HCT116 (cell line): ENCODE results near the gene SPSB2. TPM values are rescaled to one million over a fixed set of nuclear protein-coding genes. Genes with fewer than 3 reads are reported as not detected.

Experiments
- ATAC-seq: fragments of 200-7000 bp; cut with Tn5 transposase; 2 replicates; pipeline ENCODE4 v1.9.1; 2020; ENCODE audit warnings: mild to moderate bottlenecking, moderate library complexity
- BruUV-seq: library from RNA; stranded (reverse); fragments of 400-500 nt; replicated peaks from 2 replicates; lab custom pipeline; 2021; lab: Mats Ljungman, UMichigan
- CTCF ChIA-PET: fragments of 300-600 bp; sonication (Branson Sonifier 250); formaldehyde crosslinking; loops from one replicate; lab custom pipeline; 2021; ENCODE audit warnings: antibody characterized with exemption; lab: Charles Lee
- POLR2A ChIA-PET: fragments of 300-600, 350-600 bp; sonication (Branson Sonifier 250); formaldehyde crosslinking; loops from one replicate; lab custom pipeline; 2021; ENCODE audit warnings: antibody characterized with exemption; lab: Charles Lee
- RAD21 ChIA-PET, 2 experiments: fragments of 300-600 bp; sonication (Branson Sonifier 250); formaldehyde crosslinking; loops; one replicate each; lab custom pipeline; 2023; ENCODE audit warnings: low total read pairs in 2 of 2; ENCODE audit not compliant: uncharacterized antibody in 2 of 2, unreplicated experiment in 2 of 2, low non-redundant PET in 1 of 2; lab: Charles Lee
- DNase-seq: peaks from one replicate; pipeline ENCODE4 v3.0.0-alpha.2; 2010; ENCODE audit warnings: low read depth, low spot score
- H2AFZ ChIP-seq: fragments of 200-600 bp; shearing (Covaris generic), sonication (generic); 2 replicates; pipeline ENCODE4 v1.6.1; 2017; ENCODE audit warnings: low read depth, mixed run types, mixed read lengths, antibody characterized with exemption, low read length; ENCODE audit not compliant: poor library complexity, severe bottlenecking
- H3K27ac ChIP-seq: 2 replicates; pipeline ENCODE4 v1.5.1; 2012; ENCODE audit warnings: low read depth, low read length
- H3K27me3 ChIP-seq: fragments of 200-600 bp; sonication (generic); 2 replicates; pipeline ENCODE4 v1.6.1; 2016; ENCODE audit warnings: mixed run types, low read length, mixed read lengths; ENCODE audit not compliant: insufficient read depth
- H3K36me3 ChIP-seq, 2 experiments: fragments of 200-500 bp in 1 of 2; fragments of 200-600 bp in 1 of 2; sonication (Bioruptor generic) in 1 of 2; sonication (generic) in 1 of 2; 2 replicates each; pipeline versions ENCODE4 v1.5.1 to v1.6.1; 2014 to 2016; ENCODE audit warnings: low read length in 2 of 2, inconsistent platforms in 1 of 2, mixed read lengths in 1 of 2, mixed run types in 1 of 2; ENCODE audit not compliant: insufficient read depth in 2 of 2, control insufficient read depth in 1 of 2
- H3K4me1 ChIP-seq, 2 experiments: fragments of 200-600 bp in 1 of 2; sonication (generic) in 1 of 2; 2 replicates each; pipeline versions ENCODE4 v1.5.1 to v1.6.1; 2012 to 2017; ENCODE audit warnings: low read length in 2 of 2, inconsistent platforms in 1 of 2, mild to moderate bottlenecking in 1 of 2, mixed read lengths in 1 of 2, mixed run types in 1 of 2, moderate library complexity in 1 of 2; ENCODE audit not compliant: insufficient read depth in 2 of 2, control insufficient read depth in 1 of 2
- H3K4me2 ChIP-seq: fragments of 200-600 bp; sonication (generic); 2 replicates; pipeline ENCODE4 v1.6.1; 2017; ENCODE audit warnings: mixed run types, low read length, mixed read lengths
- H3K4me3 ChIP-seq, 2 experiments: fragments of 200-600 bp in 1 of 2; sonication (generic) in 1 of 2; replicated peaks in 1 of 2; 2 replicates each; pipeline ENCODE4 v1.5.1; 2011 to 2016; ENCODE audit warnings: low read length in 2 of 2, control low read depth in 1 of 2, low read depth in 1 of 2, mild to moderate bottlenecking in 1 of 2, mixed read lengths in 1 of 2, mixed run types in 1 of 2
- H3K79me2 ChIP-seq: fragments of 200-600 bp; sonication (generic); 2 replicates; pipeline ENCODE4 v1.6.1; 2017; ENCODE audit warnings: mild to moderate bottlenecking, mixed run types, low read length, moderate library complexity, mixed read lengths; ENCODE audit not compliant: insufficient read depth
- H3K9ac ChIP-seq: fragments of 200-600 bp; sonication (generic); 2 replicates; pipeline ENCODE4 v1.6.1; 2016; ENCODE audit warnings: low read length, mixed read lengths
- H3K9me2 ChIP-seq: fragments of 200-600 bp; sonication (generic), shearing (Covaris generic); 2 replicates; pipeline ENCODE4 v1.6.1; 2017; ENCODE audit warnings: mixed run types, mild to moderate bottlenecking, moderate library complexity; ENCODE audit not compliant: insufficient read depth
- H3K9me3 ChIP-seq, 2 experiments: fragments of 200-500 bp in 1 of 2; fragments of 200-600 bp in 1 of 2; sonication (Bioruptor generic) in 1 of 2; sonication (generic) in 1 of 2; 2 replicates each; pipeline ENCODE4 v1.6.1; 2014 to 2017; ENCODE audit warnings: low read length in 2 of 2, mixed read lengths in 2 of 2, inconsistent platforms in 1 of 2, low read depth in 1 of 2, mild to moderate bottlenecking in 1 of 2, mixed run types in 1 of 2, moderate library complexity in 1 of 2; ENCODE audit not compliant: control insufficient read depth in 1 of 2, insufficient read depth in 1 of 2
- H4K20me1 ChIP-seq: fragments of 200-600 bp; sonication (generic), shearing (Covaris generic); 2 replicates; pipeline ENCODE4 v1.6.1; 2017; ENCODE audit warnings: mixed run types, mild to moderate bottlenecking, moderate library complexity; ENCODE audit not compliant: insufficient read depth
- CBX3 ChIP-seq: IDR thresholded peaks from 2 replicates; pipeline ENCODE4 v1.6.1; 2012; ENCODE audit warnings: low read depth
- CEBPB ChIP-seq: IDR thresholded peaks from 2 replicates; pipeline ENCODE4 v1.6.1; 2012; ENCODE audit warnings: low read depth
- CTCF ChIP-seq, 3 experiments: fragments of 200-600 bp in 1 of 3; sonication (generic) in 1 of 3; IDR thresholded peaks in 2 of 3; conservative IDR thresholded peaks in 1 of 3; 2 replicates each; pipeline ENCODE4 v1.5.1; 2012 to 2017; ENCODE audit warnings: low read depth in 2 of 3, low read length in 2 of 3, antibody characterized with exemption in 1 of 3, borderline replicate concordance in 1 of 3, control low read depth in 1 of 3, mild to moderate bottlenecking in 1 of 3, mixed read lengths in 1 of 3, mixed run types in 1 of 3, moderate library complexity in 1 of 3; ENCODE audit not compliant: insufficient read depth in 1 of 3
- EGR1 ChIP-seq: IDR thresholded peaks from 2 replicates; pipeline ENCODE4 v1.6.1; 2012; ENCODE audit warnings: low read depth
- ELF1 ChIP-seq: IDR thresholded peaks from 2 replicates; pipeline ENCODE4 v1.6.1; 2012; ENCODE audit warnings: low read depth, borderline replicate concordance
- EZH2 ChIP-seq: fragments of 200-600 bp; sonication (generic); IDR thresholded peaks from 2 replicates; pipeline ENCODE4 v1.6.1; 2017; ENCODE audit warnings: antibody characterized with exemption, mixed run types
- EZH2phosphoT487 ChIP-seq: fragments of 200-600 bp; IDR thresholded peaks from 2 replicates; pipeline ENCODE4 v1.6.1; 2018; ENCODE audit warnings: antibody characterized with exemption, borderline replicate concordance
- RAD21 ChIP-seq: IDR thresholded peaks from 2 replicates; pipeline ENCODE4 v1.6.1; 2012; ENCODE audit warnings: low read depth, mild to moderate bottlenecking
- REST ChIP-seq: IDR thresholded peaks from 2 replicates; pipeline ENCODE4 v1.6.1; 2012; ENCODE audit warnings: low read depth
- SIN3A ChIP-seq: IDR thresholded peaks from 2 replicates; pipeline ENCODE4 v1.6.1; 2012; ENCODE audit warnings: low read depth
- SP1 ChIP-seq: IDR thresholded peaks from 2 replicates; pipeline ENCODE4 v1.6.1; 2012; ENCODE audit warnings: low read depth
- SRF ChIP-seq: IDR thresholded peaks from 2 replicates; pipeline ENCODE4 v1.6.1; 2012; ENCODE audit warnings: low read depth
- TCF7L2 ChIP-seq: IDR thresholded peaks from 2 replicates; pipeline ENCODE4 v1.7.0; 2011; ENCODE audit warnings: borderline replicate concordance, inconsistent platforms; ENCODE audit not compliant: insufficient read depth, insufficient read length; ENCODE audit errors: extremely low read depth
- YY1 ChIP-seq: IDR thresholded peaks from 2 replicates; pipeline ENCODE4 v1.6.1; 2011; ENCODE audit warnings: low read length, low read depth, moderate library complexity, mild to moderate bottlenecking; ENCODE audit not compliant: insufficient replicate concordance; ENCODE audit errors: extremely low read depth
- ZFX ChIP-seq: fragments of 450-650 bp; IDR thresholded peaks from 2 replicates; pipeline ENCODE4 v1.6.1; 2017
- intact Hi-C: fragments of 100-400 bp; cut with micrococcal nuclease; formaldehyde crosslinking; loops from 2 replicates; pipeline ENCODE4 v1.10.0; 2022
- total RNA-seq: library from RNA; stranded (reverse); gene quantifications from one replicate; pipeline ENCODE4 v1.2.1, GENCODE V29; 2021; ENCODE audit not compliant: unreplicated experiment
- TF ChIP-seq, protein P1 (sequence below): IDR thresholded peaks from 2 replicates; pipeline ENCODE4 v1.6.1; 2012
- TF ChIP-seq, protein P2 (sequence below): IDR thresholded peaks from 2 replicates; pipeline ENCODE4 v1.6.1; 2011; ENCODE audit warnings: mild to moderate bottlenecking, low read length, moderate library complexity; ENCODE audit not compliant: insufficient replicate concordance; ENCODE audit errors: extremely low read depth

SPSB2 gene
- total RNA-seq, 1 experiment from 2014 or later: 10.0 TPM

DNA sequence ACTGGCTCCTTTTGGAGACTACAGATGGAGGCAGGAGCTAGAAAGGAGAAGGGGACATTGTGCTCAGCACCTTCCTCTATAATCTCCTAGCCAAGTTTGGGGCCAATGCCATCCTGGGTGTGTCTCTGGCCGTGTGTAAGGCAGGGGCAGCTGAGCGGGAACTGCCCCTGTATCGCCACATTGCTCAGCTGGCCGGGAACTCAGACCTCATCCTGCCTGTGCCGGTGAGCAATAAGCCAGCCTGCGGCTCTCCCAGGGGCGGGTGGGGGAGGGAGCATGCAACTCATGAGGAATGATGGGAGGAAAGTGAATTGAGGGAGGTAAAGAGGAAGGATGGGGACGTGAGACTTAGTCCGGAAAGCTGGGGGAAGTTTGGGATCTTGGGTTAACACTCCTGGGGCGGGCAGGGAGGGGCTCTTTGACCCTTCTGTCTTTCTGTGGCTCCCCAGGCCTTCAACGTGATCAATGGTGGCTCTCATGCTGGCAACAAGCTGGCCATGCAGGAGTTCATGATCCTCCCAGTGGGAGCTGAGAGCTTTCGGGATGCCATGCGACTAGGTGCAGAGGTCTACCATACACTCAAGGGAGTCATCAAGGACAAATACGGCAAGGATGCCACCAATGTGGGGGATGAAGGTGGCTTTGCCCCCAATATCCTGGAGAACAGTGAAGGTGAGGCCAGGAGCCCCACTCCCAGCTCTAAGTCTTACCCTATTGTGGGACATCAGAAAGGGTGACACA lies 44.6 kb upstream of the SPSB2 start:
- H2AFZ ChIP-seq: no peak overlapping the region
- TF ChIP-seq CEBPB (no peak), CBX3 (no peak), SIN3A (no peak), ZFX (no peak), SP1 (no peak), REST (no peak), EZH2 (no peak), YY1 (no peak), EGR1 (no peak), ELF1 (no peak), CTCF (IDR thresholded peaks at IDR 0.05 in 2 of 3, conservative IDR thresholded peaks at IDR 0.05 in 1 of 3; ENCODE audit: borderline replicate concordance in 1 of 3, insufficient read depth in 1 of 3, low read depth in 2 of 3, low read length in 2 of 3) (no peak), SRF (no peak), TCF7L2 (no peak), EZH2phosphoT487 (no peak), RAD21 (no peak)
- TF ChIP-seq, protein P1, sequence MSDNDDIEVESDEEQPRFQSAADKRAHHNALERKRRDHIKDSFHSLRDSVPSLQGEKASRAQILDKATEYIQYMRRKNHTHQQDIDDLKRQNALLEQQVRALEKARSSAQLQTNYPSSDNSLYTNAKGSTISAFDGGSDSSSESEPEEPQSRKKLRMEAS: no peak
- TF ChIP-seq, protein P2, sequence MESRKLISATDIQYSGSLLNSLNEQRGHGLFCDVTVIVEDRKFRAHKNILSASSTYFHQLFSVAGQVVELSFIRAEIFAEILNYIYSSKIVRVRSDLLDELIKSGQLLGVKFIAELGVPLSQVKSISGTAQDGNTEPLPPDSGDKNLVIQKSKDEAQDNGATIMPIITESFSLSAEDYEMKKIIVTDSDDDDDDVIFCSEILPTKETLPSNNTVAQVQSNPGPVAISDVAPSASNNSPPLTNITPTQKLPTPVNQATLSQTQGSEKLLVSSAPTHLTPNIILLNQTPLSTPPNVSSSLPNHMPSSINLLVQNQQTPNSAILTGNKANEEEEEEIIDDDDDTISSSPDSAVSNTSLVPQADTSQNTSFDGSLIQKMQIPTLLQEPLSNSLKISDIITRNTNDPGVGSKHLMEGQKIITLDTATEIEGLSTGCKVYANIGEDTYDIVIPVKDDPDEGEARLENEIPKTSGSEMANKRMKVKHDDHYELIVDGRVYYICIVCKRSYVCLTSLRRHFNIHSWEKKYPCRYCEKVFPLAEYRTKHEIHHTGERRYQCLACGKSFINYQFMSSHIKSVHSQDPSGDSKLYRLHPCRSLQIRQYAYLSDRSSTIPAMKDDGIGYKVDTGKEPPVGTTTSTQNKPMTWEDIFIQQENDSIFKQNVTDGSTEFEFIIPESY: no peak
- TF ChIP-seq, all 23 proteins: peak for 0
- intact Hi-C loops: no loop called here
- no peaks in the 10 kb centered on the region for H3K9me3 ChIP-seq
- H3K4me1 ChIP-seq: peaks cover 15 to 36% of the 10 kb centered on the region in 2 experiments
- H3K36me3 ChIP-seq: peaks cover 8 to 17% of the 10 kb centered on the region in 2 experiments
- H3K27ac ChIP-seq: no peak overlapping the region
- ChIA-PET CTCF (no interaction called here), POLR2A (interaction anchor here (1.4 kb wide), 1 partner anchor 8 kb away, joined by 3 read pairs; no protein-coding TSS in a partner anchor), RAD21 (no interaction called here)
- H3K9ac ChIP-seq: no peak overlapping the region
- no peak for DNase-seq
- H4K20me1 ChIP-seq: no peaks in the 10 kb centered on the region
- H3K9me2 ChIP-seq: no peaks in the 10 kb centered on the region
- ATAC-seq: no peak
- H3K27me3 ChIP-seq: no peaks in the 10 kb centered on the region
- H3K4me2 ChIP-seq: no peak overlapping the region
- H3K79me2 ChIP-seq: peaks cover 13% of the 10 kb centered on the region; the same call in 1 of the 2 replicates
- BruUV-seq: no TSS peak
- H3K4me3 ChIP-seq: no peak overlapping the region
